CD4-positive, alpha-beta T cell treated with Interleukin-6 at 100 ng/mL for 8 hours (primary cell): ENCODE measurements around the gene MAST1.
"Not testable (repeated sequence)": the region's sequence is repeated elsewhere in the genome, so short reads cannot be mapped to it uniquely, and the experiment has no call there.

Source experiments
- DNase-seq: peaks from one replicate; pipeline ENCODE4 v3.0.0-alpha.2; 2020; ENCODE audit warnings: mixed read lengths, low spot score

Gene MAST1

GRCh38 chr19:12800923-12801465, 37.3 kb upstream of the MAST1 start:
- DNase-seq: no peak

GRCh38 chr19:12801466-12802266, 36.6 kb upstream of the MAST1 start, which contains the start of the genes PRDX2 and THSD8:
Gene PRDX2, minus strand, starts transcription at chr19:12801800. Its CDS starts 539 bp downstream, at chr19:12801261.
Gene THSD8, plus strand, starts transcription at chr19:12802069. Its CDS starts 3 bp downstream, at chr19:12802072.
- peak; percentile 75 for DNase-seq

GRCh38 chr19:12802267-12803106, 35.8 kb upstream of the MAST1 start:
- no peak for DNase-seq

GRCh38 chr19:12804051-12804450, 34.3 kb upstream of the MAST1 start:
- DNase-seq: no peak

DNA sequence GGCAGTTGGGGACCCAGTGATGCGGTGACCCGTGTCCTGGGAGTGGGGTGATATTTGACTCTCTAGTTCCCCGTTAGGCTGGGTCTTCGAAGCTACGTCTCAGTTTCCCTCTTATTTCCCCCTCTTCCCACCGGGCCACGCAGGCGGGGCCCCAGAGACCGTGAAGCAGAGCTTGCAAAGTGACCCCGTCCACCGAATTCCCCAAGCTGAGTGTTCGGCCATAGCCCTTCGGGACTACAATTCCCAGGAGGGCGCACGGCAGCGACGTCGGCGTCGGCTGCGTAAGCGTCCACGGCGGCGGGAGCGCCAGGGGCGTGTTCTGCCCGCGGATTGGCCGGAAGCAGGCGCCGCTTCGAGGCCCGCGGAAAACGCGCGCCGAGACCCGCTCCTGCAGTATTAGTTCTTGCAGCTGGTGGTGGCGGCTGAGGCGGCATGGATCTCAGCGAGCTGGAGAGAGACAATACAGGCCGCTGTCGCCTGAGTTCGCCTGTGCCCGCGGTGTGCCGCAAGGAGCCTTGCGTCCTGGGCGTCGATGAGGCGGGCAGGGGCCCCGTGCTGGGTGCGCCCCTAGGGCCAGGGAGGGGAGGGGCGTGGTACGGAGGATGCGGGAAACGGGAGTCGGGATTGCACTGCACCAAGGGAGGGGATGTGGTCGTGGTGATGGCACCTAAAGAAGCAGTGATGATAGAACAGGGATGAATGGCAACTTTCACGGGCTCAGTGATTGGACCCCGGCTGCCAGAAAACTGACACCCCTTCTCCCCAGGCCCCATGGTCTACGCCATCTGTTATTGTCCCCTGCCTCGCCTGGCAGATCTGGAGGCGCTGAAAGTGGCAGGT, 31.9 kb upstream of the MAST1 start, which contains the start of gene RNASEH2A:
Gene RNASEH2A (plus strand): TSS at position 343 of the 840 bp plus-strand sequence. CDS start 90 bp downstream, at position 433.
- DNase-seq: peak; percentile 85

- DNase-seq: no peak
Observed at GRCh38 chr19:12815088-12815487, 23.2 kb upstream of the MAST1 start.

GRCh38 chr19:12817188-12817587, 21.1 kb upstream of the MAST1 start:
- not testable (repeated sequence) for DNase-seq

GRCh38 chr19:12817810-12818209, 20.5 kb upstream of the MAST1 start:
- DNase-seq: not testable (repeated sequence)

DNA sequence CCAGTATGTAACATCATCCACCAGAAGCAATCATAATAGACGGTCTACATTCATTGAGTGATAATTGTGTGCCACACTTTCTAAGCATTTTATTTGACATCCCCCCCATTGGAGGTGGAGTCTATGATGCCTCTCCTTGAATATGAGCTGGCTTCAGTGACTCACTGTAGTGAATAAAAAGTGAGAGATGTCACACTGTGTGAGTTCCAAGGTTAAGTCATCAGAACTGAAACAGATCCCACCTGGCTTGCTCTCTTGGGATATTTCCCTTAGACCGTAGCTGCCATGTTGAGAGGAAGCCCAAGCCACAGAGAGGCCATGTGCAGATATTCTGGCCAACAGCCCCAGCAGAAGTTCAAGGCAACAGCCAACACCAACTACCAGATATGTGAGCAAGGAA, 16.6 kb upstream of the MAST1 start:
- DNase-seq: no peak

- DNase-seq: no peak
Observed at GRCh38 chr19:12825254-12826131, 12.8 kb upstream of the MAST1 start.

DNA sequence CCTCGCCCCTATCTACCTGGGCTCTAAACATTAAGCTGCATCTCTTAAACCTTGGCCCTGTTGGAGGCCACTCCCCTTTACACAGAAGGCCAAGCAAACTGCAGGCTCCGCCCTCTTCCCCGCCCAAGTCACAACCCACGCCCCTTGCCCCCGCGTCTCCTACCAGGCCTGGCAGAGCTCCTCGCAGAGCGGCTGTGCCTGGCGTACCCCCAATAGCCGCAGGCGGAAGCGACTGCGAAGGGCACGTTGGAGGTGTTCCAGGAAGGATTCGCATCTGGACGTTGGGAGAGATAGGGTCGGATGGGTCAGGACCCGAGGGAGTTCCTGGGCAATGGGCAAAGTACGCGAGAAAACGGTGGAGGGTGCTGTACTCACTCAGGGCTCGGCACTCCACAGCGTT, 9.8 kb upstream of the MAST1 start:
- DNase-seq: no peak

- DNase-seq: no peak
Observed at GRCh38 chr19:12833418-12833737, 4.9 kb upstream of the MAST1 start.

GRCh38 chr19:12833738-12834565, 4.4 kb upstream of the MAST1 start:
- peak; percentile 18 for DNase-seq

GRCh38 chr19:12834566-12834943, 3.8 kb upstream of the MAST1 start, which contains the start of gene RTBDN:
Gene RTBDN, minus strand, starts transcription at chr19:12834579. Its CDS starts 4,600 bp downstream, at chr19:12829979.
- DNase-seq: no peak

DNA sequence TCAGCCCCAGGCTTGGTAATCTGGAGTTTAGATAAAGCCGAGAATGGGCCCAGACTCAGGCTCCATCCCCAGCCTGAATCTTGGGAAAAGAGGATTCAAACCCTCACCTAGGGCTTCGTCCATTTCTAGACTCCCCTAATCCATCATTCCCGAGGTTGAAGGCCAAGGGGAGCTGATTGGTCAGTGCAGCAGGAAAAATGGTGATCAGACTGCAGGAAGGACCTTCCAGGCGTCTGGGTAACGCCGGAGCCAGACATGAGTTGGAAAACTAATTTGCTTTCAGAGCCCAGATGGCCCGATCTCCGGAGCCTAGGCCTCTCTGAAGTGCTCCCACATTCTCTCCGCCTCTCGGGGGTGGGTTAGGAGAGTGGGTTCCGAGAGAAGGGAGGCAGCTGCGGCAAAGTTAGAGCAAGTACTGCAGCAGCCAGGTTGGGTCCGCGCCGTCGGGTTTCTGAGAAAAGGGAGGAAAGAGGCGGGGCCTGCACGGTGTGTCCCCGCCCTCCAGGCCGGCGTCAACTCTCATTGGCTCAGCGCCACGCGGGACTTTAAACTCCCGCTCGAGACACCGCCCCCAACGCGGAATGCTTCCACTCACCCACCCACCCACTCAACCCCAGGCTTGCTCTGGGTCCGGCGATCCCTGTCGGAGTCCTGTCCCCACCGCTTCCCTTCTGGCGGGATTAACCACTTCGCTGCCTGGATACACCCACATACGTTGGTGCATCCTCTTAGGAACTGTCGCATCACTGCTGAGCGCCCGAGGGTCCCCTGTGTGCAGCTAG, 3.1 kb upstream of the MAST1 start:
- no peak for DNase-seq

DNA sequence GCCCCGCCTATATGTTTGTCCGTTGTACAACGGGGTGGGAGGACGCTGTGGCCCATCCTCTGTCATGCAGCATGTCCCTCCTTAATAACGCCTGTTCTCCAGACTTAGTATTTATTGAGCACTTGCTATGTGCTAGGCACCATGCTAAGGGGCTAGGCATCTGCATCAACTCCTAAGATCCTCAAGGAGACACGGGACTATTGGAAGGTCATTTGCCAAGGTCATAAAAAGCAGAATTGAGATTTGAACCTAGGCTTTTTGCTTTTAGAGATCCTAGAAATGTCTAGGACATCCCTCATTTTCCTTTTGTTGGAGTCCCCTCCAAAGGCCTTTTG, 1.8 kb upstream of the MAST1 start:
- DNase-seq: no peak

GRCh38 chr19:12837225-12837624, 1.1 kb upstream of the MAST1 start:
- DNase-seq: no peak

GRCh38 chr19:12838886-12839756, 806 bp downstream of the MAST1 start:
- DNase-seq: no peak
